GM23338 (cell line): ENCODE data around the gene TMEM175.

Experiments
- CREB1 ChIP-seq: fragments of 250-450 bp; sonication (Bioruptor Pico); IDR thresholded peaks from 2 replicates; pipeline ENCODE4 v1.5.0; 2020; ENCODE audit warnings: low read depth, mild to moderate bottlenecking, moderate library complexity
- EZH2 ChIP-seq: fragments of 200-600 bp; sonication (generic); IDR thresholded peaks from one replicate; pipeline ENCODE4 v1.8.0; 2017; ENCODE audit warnings: antibody characterized with exemption, mild to moderate bottlenecking, low read depth; ENCODE audit not compliant: unreplicated experiment
- EZH2phosphoT487 ChIP-seq: fragments of 200-600 bp; sonication (generic); IDR thresholded peaks from one replicate; pipeline ENCODE4 v1.8.1; 2018; ENCODE audit warnings: antibody characterized with exemption; ENCODE audit not compliant: unreplicated experiment
- JUNB ChIP-seq: IDR thresholded peaks from one replicate; pipeline ENCODE4 v1.6.1; 2016; ENCODE audit warnings: antibody characterized with exemption; ENCODE audit not compliant: unreplicated experiment
- NANOG ChIP-seq: IDR thresholded peaks from 2 replicates; pipeline ENCODE4 v1.6.1; 2016; ENCODE audit warnings: antibody characterized with exemption, borderline replicate concordance
- POLR2AphosphoS5 ChIP-seq: IDR thresholded peaks from 2 replicates; pipeline ENCODE4 v1.6.1; 2016; ENCODE audit warnings: antibody characterized with exemption, low read depth
- STAT1 ChIP-seq: IDR thresholded peaks from one replicate; pipeline ENCODE4 v1.6.1; 2016; ENCODE audit warnings: antibody characterized with exemption; ENCODE audit not compliant: unreplicated experiment
- ZNF331 ChIP-seq: fragments of 250-450 bp; sonication (Bioruptor Pico); IDR thresholded peaks from 2 replicates; pipeline ENCODE4 v1.5.0; 2020; ENCODE audit warnings: low read depth, mild to moderate bottlenecking, moderate library complexity
- TF ChIP-seq, protein P1 (sequence below), 2 experiments: fragments of 200-600 bp in 1 of 2; sonication (generic) in 1 of 2; conservative IDR thresholded peaks; 2 replicates each; pipeline versions ENCODE4 v1.5.1 to v1.6.1; 2016 to 2017; ENCODE audit warnings: antibody characterized with exemption in 2 of 2, low read depth in 2 of 2, mild to moderate bottlenecking in 2 of 2, moderate library complexity in 1 of 2
- TF ChIP-seq, protein P2 (sequence below): IDR thresholded peaks from one replicate; pipeline ENCODE4 v1.6.1; 2018; ENCODE audit warnings: antibody characterized with exemption; ENCODE audit not compliant: unreplicated experiment
- TF ChIP-seq, protein P3 (sequence below): IDR thresholded peaks from 2 replicates; pipeline ENCODE4 v1.6.1; 2016; ENCODE audit warnings: antibody characterized with exemption
- TF ChIP-seq, protein P4 (sequence below): fragments of 250-450 bp; sonication (Bioruptor Pico); IDR thresholded peaks from 2 replicates; pipeline ENCODE4 v1.5.0; 2020; ENCODE audit warnings: mild to moderate bottlenecking, moderate library complexity

DNA sequence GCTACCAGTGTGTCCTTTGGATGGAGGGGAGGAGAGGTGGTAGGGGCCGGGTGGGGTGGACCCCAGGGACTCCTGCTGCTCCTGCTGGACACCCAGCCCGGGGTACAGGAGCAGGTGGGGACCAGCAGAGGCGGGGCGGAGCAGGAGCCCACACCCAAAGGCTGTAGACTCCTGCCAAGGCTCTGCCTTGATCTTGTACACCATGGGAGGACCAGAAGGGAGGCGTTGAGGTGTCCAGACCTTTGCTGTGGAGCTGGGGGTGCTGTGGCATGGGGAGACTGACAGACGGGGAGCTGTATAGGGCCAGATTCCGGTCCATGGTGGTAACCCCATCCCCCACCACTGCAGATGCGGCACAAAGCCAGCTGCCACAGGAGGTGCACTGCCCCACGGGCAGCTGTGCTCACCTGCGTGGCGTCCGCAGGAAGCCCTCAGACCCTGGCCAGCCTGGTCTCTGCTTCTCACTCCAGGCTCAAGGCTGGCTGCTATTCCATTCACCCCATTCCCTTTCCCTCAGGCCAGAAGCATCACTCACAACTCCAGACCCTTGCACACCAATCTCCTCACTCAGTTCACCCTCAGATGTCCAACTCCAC, 65.9 kb downstream of the TMEM175 start:
- TF ChIP-seq, protein P1, sequence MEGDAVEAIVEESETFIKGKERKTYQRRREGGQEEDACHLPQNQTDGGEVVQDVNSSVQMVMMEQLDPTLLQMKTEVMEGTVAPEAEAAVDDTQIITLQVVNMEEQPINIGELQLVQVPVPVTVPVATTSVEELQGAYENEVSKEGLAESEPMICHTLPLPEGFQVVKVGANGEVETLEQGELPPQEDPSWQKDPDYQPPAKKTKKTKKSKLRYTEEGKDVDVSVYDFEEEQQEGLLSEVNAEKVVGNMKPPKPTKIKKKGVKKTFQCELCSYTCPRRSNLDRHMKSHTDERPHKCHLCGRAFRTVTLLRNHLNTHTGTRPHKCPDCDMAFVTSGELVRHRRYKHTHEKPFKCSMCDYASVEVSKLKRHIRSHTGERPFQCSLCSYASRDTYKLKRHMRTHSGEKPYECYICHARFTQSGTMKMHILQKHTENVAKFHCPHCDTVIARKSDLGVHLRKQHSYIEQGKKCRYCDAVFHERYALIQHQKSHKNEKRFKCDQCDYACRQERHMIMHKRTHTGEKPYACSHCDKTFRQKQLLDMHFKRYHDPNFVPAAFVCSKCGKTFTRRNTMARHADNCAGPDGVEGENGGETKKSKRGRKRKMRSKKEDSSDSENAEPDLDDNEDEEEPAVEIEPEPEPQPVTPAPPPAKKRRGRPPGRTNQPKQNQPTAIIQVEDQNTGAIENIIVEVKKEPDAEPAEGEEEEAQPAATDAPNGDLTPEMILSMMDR (conservative IDR thresholded peaks at IDR 0.05; ENCODE audit: low read depth in 2 of 2) = no peak
- peak; percentile 4 for TF ChIP-seq EZH2
- TF ChIP-seq POLR2AphosphoS5 = no peak
- no peak for TF ChIP-seq EZH2phosphoT487
- TF ChIP-seq, protein P2, sequence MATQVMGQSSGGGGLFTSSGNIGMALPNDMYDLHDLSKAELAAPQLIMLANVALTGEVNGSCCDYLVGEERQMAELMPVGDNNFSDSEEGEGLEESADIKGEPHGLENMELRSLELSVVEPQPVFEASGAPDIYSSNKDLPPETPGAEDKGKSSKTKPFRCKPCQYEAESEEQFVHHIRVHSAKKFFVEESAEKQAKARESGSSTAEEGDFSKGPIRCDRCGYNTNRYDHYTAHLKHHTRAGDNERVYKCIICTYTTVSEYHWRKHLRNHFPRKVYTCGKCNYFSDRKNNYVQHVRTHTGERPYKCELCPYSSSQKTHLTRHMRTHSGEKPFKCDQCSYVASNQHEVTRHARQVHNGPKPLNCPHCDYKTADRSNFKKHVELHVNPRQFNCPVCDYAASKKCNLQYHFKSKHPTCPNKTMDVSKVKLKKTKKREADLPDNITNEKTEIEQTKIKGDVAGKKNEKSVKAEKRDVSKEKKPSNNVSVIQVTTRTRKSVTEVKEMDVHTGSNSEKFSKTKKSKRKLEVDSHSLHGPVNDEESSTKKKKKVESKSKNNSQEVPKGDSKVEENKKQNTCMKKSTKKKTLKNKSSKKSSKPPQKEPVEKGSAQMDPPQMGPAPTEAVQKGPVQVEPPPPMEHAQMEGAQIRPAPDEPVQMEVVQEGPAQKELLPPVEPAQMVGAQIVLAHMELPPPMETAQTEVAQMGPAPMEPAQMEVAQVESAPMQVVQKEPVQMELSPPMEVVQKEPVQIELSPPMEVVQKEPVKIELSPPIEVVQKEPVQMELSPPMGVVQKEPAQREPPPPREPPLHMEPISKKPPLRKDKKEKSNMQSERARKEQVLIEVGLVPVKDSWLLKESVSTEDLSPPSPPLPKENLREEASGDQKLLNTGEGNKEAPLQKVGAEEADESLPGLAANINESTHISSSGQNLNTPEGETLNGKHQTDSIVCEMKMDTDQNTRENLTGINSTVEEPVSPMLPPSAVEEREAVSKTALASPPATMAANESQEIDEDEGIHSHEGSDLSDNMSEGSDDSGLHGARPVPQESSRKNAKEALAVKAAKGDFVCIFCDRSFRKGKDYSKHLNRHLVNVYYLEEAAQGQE = no peak
- TF ChIP-seq CREB1 (CRISPR knock-in tag) = no peak
- TF ChIP-seq STAT1 = no peak
- TF ChIP-seq, protein P3, sequence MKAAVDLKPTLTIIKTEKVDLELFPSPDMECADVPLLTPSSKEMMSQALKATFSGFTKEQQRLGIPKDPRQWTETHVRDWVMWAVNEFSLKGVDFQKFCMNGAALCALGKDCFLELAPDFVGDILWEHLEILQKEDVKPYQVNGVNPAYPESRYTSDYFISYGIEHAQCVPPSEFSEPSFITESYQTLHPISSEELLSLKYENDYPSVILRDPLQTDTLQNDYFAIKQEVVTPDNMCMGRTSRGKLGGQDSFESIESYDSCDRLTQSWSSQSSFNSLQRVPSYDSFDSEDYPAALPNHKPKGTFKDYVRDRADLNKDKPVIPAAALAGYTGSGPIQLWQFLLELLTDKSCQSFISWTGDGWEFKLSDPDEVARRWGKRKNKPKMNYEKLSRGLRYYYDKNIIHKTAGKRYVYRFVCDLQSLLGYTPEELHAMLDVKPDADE = no peak
- TF ChIP-seq JUNB = no peak
- TF ChIP-seq, protein P4, sequence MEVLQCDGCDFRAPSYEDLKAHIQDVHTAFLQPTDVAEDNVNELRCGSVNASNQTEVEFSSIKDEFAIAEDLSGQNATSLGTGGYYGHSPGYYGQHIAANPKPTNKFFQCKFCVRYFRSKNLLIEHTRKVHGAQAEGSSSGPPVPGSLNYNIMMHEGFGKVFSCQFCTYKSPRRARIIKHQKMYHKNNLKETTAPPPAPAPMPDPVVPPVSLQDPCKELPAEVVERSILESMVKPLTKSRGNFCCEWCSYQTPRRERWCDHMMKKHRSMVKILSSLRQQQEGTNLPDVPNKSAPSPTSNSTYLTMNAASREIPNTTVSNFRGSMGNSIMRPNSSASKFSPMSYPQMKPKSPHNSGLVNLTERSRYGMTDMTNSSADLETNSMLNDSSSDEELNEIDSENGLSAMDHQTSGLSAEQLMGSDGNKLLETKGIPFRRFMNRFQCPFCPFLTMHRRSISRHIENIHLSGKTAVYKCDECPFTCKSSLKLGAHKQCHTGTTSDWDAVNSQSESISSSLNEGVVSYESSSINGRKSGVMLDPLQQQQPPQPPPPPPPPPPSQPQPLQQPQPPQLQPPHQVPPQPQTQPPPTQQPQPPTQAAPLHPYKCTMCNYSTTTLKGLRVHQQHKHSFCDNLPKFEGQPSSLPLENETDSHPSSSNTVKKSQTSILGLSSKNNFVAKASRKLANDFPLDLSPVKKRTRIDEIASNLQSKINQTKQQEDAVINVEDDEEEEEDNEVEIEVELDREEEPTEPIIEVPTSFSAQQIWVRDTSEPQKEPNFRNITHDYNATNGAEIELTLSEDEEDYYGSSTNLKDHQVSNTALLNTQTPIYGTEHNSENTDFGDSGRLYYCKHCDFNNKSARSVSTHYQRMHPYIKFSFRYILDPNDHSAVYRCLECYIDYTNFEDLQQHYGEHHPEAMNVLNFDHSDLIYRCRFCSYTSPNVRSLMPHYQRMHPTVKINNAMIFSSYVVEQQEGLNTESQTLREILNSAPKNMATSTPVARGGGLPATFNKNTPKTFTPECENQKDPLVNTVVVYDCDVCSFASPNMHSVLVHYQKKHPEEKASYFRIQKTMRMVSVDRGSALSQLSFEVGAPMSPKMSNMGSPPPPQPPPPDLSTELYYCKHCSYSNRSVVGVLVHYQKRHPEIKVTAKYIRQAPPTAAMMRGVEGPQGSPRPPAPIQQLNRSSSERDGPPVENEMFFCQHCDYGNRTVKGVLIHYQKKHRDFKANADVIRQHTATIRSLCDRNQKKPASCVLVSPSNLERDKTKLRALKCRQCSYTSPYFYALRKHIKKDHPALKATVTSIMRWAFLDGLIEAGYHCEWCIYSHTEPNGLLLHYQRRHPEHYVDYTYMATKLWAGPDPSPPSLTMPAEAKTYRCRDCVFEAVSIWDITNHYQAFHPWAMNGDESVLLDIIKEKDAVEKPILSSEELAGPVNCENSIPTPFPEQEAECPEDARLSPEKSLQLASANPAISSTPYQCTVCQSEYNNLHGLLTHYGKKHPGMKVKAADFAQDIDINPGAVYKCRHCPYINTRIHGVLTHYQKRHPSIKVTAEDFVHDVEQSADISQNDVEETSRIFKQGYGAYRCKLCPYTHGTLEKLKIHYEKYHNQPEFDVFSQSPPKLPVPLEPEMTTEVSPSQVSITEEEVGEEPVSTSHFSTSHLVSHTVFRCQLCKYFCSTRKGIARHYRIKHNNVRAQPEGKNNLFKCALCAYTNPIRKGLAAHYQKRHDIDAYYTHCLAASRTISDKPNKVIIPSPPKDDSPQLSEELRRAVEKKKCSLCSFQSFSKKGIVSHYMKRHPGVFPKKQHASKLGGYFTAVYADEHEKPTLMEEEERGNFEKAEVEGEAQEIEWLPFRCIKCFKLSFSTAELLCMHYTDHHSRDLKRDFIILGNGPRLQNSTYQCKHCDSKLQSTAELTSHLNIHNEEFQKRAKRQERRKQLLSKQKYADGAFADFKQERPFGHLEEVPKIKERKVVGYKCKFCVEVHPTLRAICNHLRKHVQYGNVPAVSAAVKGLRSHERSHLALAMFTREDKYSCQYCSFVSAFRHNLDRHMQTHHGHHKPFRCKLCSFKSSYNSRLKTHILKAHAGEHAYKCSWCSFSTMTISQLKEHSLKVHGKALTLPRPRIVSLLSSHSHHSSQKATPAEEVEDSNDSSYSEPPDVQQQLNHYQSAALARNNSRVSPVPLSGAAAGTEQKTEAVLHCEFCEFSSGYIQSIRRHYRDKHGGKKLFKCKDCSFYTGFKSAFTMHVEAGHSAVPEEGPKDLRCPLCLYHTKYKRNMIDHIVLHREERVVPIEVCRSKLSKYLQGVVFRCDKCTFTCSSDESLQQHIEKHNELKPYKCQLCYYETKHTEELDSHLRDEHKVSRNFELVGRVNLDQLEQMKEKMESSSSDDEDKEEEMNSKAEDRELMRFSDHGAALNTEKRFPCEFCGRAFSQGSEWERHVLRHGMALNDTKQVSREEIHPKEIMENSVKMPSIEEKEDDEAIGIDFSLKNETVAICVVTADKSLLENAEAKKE (CRISPR knock-in tag) = no peak
- no peak for TF ChIP-seq NANOG
- no peak for TF ChIP-seq ZNF331 (CRISPR knock-in tag)
